HEK293T (cell line): Measurements from ENCODE around the gene NNMT.

Experiments
- CTBP1 ChIP-seq: fragments of 450-650 bp; IDR thresholded peaks from 2 replicates; pipeline ENCODE4 v1.6.1; 2016; ENCODE audit warnings: borderline replicate concordance
- ELF4 ChIP-seq: fragments of 450-650 bp; IDR thresholded peaks from 2 replicates; pipeline ENCODE4 v1.6.1; 2017; ENCODE audit warnings: antibody characterized with exemption
- NFRKB ChIP-seq: fragments of 450-650 bp; IDR thresholded peaks from 2 replicates; pipeline ENCODE4 v1.6.1; 2016; ENCODE audit warnings: mild to moderate bottlenecking, moderate library complexity

GRCh38 chr11:114345575-114346222 lies 49.5 kb downstream of the NNMT start:
- TF ChIP-seq NFRKB, result no peak
- no peak for TF ChIP-seq ELF4
- TF ChIP-seq CTBP1, result no peak
